Measurements from ENCODE around the gene SMIM28.

SMIM28 gene

GRCh38 chr6:138377844-138378243, at the start of gene SMIM28:
SMIM28 (plus strand) TSS chr6:138377905; CDS start chr6:138378073, 168 bp downstream.
- H3K9me3 Mint-ChIP-seq: no peaks in the 10 kb centered on the region
- DNase-seq (ENCODE audit: low spot score in 2 of 2): no peak
- no peaks in the 10 kb centered on the region for H3K4me1 Mint-ChIP-seq
- H3K27ac Mint-ChIP-seq (ENCODE audit: low read depth): no peak within 1 kb of the TSS
- ATAC-seq (replicated peaks; ENCODE audit: extremely low read depth, poor library complexity, severe bottlenecking): no peak
- no peak within 1 kb of the TSS for H3K4me3 Mint-ChIP-seq
- peaks cover 7% of the 10 kb centered on the region for H3K27me3 Mint-ChIP-seq
- H3K36me3 Mint-ChIP-seq (ENCODE audit: insufficient read depth): no peaks in the 10 kb centered on the region

GRCh38 chr6:138328210-138328609, 49.5 kb upstream of the SMIM28 start:
- no peak for ATAC-seq (replicated peaks; ENCODE audit: extremely low read depth, poor library complexity, severe bottlenecking)
- Mint-ChIP-seq H3K36me3 (ENCODE audit: insufficient read depth) (no peaks in the 10 kb centered on the region), H3K27ac (ENCODE audit: low read depth) (no peak overlapping the region), H3K4me1 (no peaks in the 10 kb centered on the region), H3K4me3 (no peak overlapping the region), H3K27me3 (peaks cover 28% of the 10 kb centered on the region), H3K9me3 (no peaks in the 10 kb centered on the region)
- no peak for DNase-seq (ENCODE audit: low spot score in 2 of 2)

- Mint-ChIP-seq H3K4me3 (no peak overlapping the region), H3K27me3 (peaks cover 46% of the 10 kb centered on the region), H3K27ac (ENCODE audit: low read depth) (no peak overlapping the region), H3K4me1 (no peaks in the 10 kb centered on the region), H3K9me3 (no peaks in the 10 kb centered on the region), H3K36me3 (ENCODE audit: insufficient read depth) (no peaks in the 10 kb centered on the region)
- no peak for ATAC-seq (replicated peaks; ENCODE audit: extremely low read depth, poor library complexity, severe bottlenecking)
- no peak for DNase-seq (ENCODE audit: low spot score in 2 of 2)
Measured at GRCh38 chr6:138330763-138331162, 46.9 kb upstream of the SMIM28 start.

DNA sequence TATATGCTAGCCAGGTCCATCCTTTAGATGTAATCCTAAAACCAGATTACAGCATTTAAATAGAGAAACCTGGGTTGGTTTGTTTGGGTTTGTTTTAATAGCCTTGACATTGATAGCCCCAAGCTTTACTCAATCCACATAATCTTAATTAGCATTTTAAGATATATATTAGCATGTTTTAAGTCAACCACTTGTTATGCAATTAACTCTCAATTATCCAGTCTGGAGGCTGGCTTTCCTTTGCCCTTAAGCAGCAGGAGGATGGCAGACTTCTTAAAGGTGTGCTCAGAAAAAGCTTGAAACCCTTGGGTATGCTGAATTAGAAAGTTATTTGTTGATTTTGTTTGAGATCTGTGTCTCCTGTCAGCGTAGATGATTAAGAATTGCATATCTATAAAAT, 46.3 kb upstream of the SMIM28 start:
- H3K27ac Mint-ChIP-seq (ENCODE audit: low read depth): no peak overlapping the region
- no peaks in the 10 kb centered on the region for H3K4me1 Mint-ChIP-seq
- ATAC-seq (replicated peaks; ENCODE audit: extremely low read depth, poor library complexity, severe bottlenecking) (no peak), DNase-seq (ENCODE audit: low spot score in 2 of 2) (no peak)
- no peaks in the 10 kb centered on the region for H3K9me3 Mint-ChIP-seq
- peaks cover 53% of the 10 kb centered on the region for H3K27me3 Mint-ChIP-seq
- H3K36me3 Mint-ChIP-seq (ENCODE audit: insufficient read depth): no peaks in the 10 kb centered on the region
- H3K4me3 Mint-ChIP-seq: no peak overlapping the region

- no peak overlapping the region for H3K27ac Mint-ChIP-seq (ENCODE audit: low read depth)
- H3K4me3 Mint-ChIP-seq: no peak overlapping the region
- ATAC-seq (replicated peaks; ENCODE audit: extremely low read depth, poor library complexity, severe bottlenecking) (no peak), DNase-seq (ENCODE audit: low spot score in 2 of 2) (no peak)
- peaks cover 53% of the 10 kb centered on the region for H3K27me3 Mint-ChIP-seq
- no peaks in the 10 kb centered on the region for H3K4me1 Mint-ChIP-seq
- H3K36me3 Mint-ChIP-seq (ENCODE audit: insufficient read depth): no peaks in the 10 kb centered on the region
- H3K9me3 Mint-ChIP-seq: no peaks in the 10 kb centered on the region
Measured at GRCh38 chr6:138331984-138332383, 45.7 kb upstream of the SMIM28 start.

- H3K36me3 Mint-ChIP-seq (ENCODE audit: insufficient read depth): no peaks in the 10 kb centered on the region
- DNase-seq (ENCODE audit: low spot score in 2 of 2) (no peak), ATAC-seq (replicated peaks; ENCODE audit: extremely low read depth, poor library complexity, severe bottlenecking) (no peak)
- no peaks in the 10 kb centered on the region for H3K4me1 Mint-ChIP-seq
- H3K27me3 Mint-ChIP-seq: peaks cover 62% of the 10 kb centered on the region
- no peak overlapping the region for H3K4me3 Mint-ChIP-seq
- no peaks in the 10 kb centered on the region for H3K9me3 Mint-ChIP-seq
- no peak overlapping the region for H3K27ac Mint-ChIP-seq (ENCODE audit: low read depth)
Measured at GRCh38 chr6:138334000-138334399, 43.7 kb upstream of the SMIM28 start.

DNA sequence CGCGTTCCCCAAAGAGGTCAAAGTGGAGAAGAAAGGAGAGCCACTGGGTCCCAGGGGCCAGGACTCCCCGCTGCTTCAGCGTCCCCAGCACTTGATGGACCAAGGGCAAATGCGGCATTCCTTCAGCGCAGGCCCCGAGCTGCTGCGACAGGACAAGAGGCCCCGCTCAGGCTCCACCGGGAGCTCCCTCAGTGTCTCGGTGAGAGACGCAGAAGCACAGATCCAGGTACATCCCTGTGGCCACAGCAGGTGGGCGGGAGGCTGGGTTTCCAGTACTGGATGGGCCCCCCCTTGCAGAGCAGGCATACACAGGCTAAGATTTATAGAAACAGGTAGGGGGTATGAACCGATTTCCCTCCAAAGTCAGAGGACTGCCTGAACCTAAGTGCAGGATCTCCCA, 42.7 kb upstream of the SMIM28 start:
- no peaks in the 10 kb centered on the region for H3K36me3 Mint-ChIP-seq (ENCODE audit: insufficient read depth)
- no peak for DNase-seq (ENCODE audit: low spot score in 2 of 2)
- no peak overlapping the region for H3K27ac Mint-ChIP-seq (ENCODE audit: low read depth)
- ATAC-seq (replicated peaks; ENCODE audit: extremely low read depth, poor library complexity, severe bottlenecking): no peak
- no peaks in the 10 kb centered on the region for H3K4me1 Mint-ChIP-seq
- H3K4me3 Mint-ChIP-seq: no peak overlapping the region
- no peaks in the 10 kb centered on the region for H3K9me3 Mint-ChIP-seq
- H3K27me3 Mint-ChIP-seq: peaks cover 61% of the 10 kb centered on the region

DNA sequence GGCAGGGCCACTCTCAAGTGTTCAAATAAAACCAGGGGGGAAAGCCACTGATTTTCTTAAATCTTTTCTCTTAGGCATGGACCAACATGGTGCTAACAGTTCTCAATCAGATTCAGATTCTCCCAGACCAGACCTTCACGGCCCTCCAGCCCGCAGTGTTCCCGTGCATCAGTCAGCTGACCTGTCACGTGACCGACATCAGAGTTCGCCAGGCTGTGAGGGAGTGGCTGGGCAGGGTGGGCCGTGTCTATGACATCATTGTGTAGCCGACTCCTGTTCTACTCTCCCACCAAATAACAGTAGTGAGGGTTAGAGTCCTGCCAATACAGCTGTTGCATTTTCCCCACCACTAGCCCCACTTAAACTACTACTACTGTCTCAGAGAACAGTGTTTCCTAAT, 41.5 kb upstream of the SMIM28 start:
- DNase-seq (ENCODE audit: low spot score in 2 of 2): no peak
- Mint-ChIP-seq H3K9me3 (no peaks in the 10 kb centered on the region), H3K4me3 (no peak overlapping the region), H3K36me3 (ENCODE audit: insufficient read depth) (no peaks in the 10 kb centered on the region), H3K27ac (ENCODE audit: low read depth) (no peak overlapping the region), H3K4me1 (no peaks in the 10 kb centered on the region), H3K27me3 (peaks cover 70% of the 10 kb centered on the region)
- ATAC-seq (replicated peaks; ENCODE audit: extremely low read depth, poor library complexity, severe bottlenecking): no peak

DNA sequence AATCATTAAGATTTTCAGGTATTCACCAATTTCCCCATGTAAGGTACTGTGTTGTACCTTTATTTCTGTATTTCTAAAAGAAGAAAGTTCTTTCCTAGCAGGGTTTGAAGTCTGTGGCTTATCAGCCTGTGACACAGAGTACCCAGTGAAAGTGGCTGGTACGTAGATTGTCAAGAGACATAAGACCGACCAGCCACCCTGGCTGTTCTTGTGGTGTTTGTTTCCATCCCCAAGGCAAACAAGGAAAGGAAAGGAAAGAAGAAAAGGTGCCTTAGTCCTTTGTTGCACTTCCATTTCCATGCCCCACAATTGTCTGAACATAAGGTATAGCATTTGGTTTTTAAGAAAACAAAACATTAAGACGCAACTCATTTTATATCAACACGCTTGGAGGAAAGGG, 40.6 kb upstream of the SMIM28 start:
- H3K4me3 Mint-ChIP-seq: no peak overlapping the region
- ATAC-seq (replicated peaks; ENCODE audit: extremely low read depth, poor library complexity, severe bottlenecking) (no peak), DNase-seq (ENCODE audit: low spot score in 2 of 2) (no peak)
- no peaks in the 10 kb centered on the region for H3K36me3 Mint-ChIP-seq (ENCODE audit: insufficient read depth)
- peaks cover 79% of the 10 kb centered on the region for H3K27me3 Mint-ChIP-seq
- H3K27ac Mint-ChIP-seq (ENCODE audit: low read depth): no peak overlapping the region
- no peaks in the 10 kb centered on the region for H3K9me3 Mint-ChIP-seq
- no peaks in the 10 kb centered on the region for H3K4me1 Mint-ChIP-seq

GRCh38 chr6:138339024-138339423, 38.7 kb upstream of the SMIM28 start:
- H3K27me3 Mint-ChIP-seq: peaks cover 79% of the 10 kb centered on the region
- ATAC-seq (replicated peaks; ENCODE audit: extremely low read depth, poor library complexity, severe bottlenecking) (no peak), DNase-seq (ENCODE audit: low spot score in 2 of 2) (no peak)
- no peaks in the 10 kb centered on the region for H3K4me1 Mint-ChIP-seq
- H3K9me3 Mint-ChIP-seq: no peaks in the 10 kb centered on the region
- H3K4me3 Mint-ChIP-seq: no peak overlapping the region
- no peak overlapping the region for H3K27ac Mint-ChIP-seq (ENCODE audit: low read depth)
- H3K36me3 Mint-ChIP-seq (ENCODE audit: insufficient read depth): no peaks in the 10 kb centered on the region

- H3K27me3 Mint-ChIP-seq: peaks cover 59% of the 10 kb centered on the region
- DNase-seq (ENCODE audit: low spot score in 2 of 2) (no peak), ATAC-seq (replicated peaks; ENCODE audit: extremely low read depth, poor library complexity, severe bottlenecking) (no peak)
- H3K36me3 Mint-ChIP-seq (ENCODE audit: insufficient read depth): no peaks in the 10 kb centered on the region
- H3K9me3 Mint-ChIP-seq: no peaks in the 10 kb centered on the region
- H3K4me3 Mint-ChIP-seq: no peak overlapping the region
- H3K4me1 Mint-ChIP-seq: no peaks in the 10 kb centered on the region
- no peak overlapping the region for H3K27ac Mint-ChIP-seq (ENCODE audit: low read depth)
Measured at GRCh38 chr6:138341176-138341575, 36.5 kb upstream of the SMIM28 start.

- Mint-ChIP-seq H3K9me3 (no peaks in the 10 kb centered on the region), H3K27ac (ENCODE audit: low read depth) (no peak overlapping the region), H3K27me3 (peaks cover 47% of the 10 kb centered on the region)
Measured at GRCh38 chr6:138343112-138343511, 34.6 kb upstream of the SMIM28 start.

GRCh38 chr6:138345565-138346285, 32.0 kb upstream of the SMIM28 start:
- H3K27me3 Mint-ChIP-seq: peaks cover 36% of the 10 kb centered on the region
- H3K36me3 Mint-ChIP-seq (ENCODE audit: insufficient read depth): no peaks in the 10 kb centered on the region
- no peaks in the 10 kb centered on the region for H3K4me1 Mint-ChIP-seq
- ATAC-seq (replicated peaks; ENCODE audit: extremely low read depth, poor library complexity, severe bottlenecking): no peak
- H3K4me3 Mint-ChIP-seq: no peak overlapping the region
- no peak overlapping the region for H3K27ac Mint-ChIP-seq (ENCODE audit: low read depth)
- no peaks in the 10 kb centered on the region for H3K9me3 Mint-ChIP-seq
- DNase-seq (ENCODE audit: low spot score in 2 of 2): no peak

More at GRCh38 chr6:138343112-138343511, 34.6 kb upstream of the SMIM28 start:
- Mint-ChIP-seq H3K4me3 (no peak overlapping the region), H3K36me3 (ENCODE audit: insufficient read depth) (no peaks in the 10 kb centered on the region), H3K4me1 (no peaks in the 10 kb centered on the region)
- DNase-seq (ENCODE audit: low spot score in 2 of 2): no peak
- ATAC-seq (replicated peaks; ENCODE audit: extremely low read depth, poor library complexity, severe bottlenecking): no peak

All from central memory CD8-positive, alpha-beta T cell (primary cell).